AG10803 (cell line): ENCODE data around the gene TPRG1L.

Source experiments
- DNase-seq: peaks from one replicate; pipeline ENCODE4 v3.0.0; 2010; ENCODE audit warnings: low read depth
- H3K4me3 ChIP-seq: 2 replicates; pipeline ENCODE4 v1.5.1; 2011; ENCODE audit warnings: mild to moderate bottlenecking, low read length, control low read depth
- CTCF ChIP-seq: conservative IDR thresholded peaks from 2 replicates; pipeline ENCODE4 v1.5.1; 2011; ENCODE audit warnings: mild to moderate bottlenecking, low read length, control low read depth, inconsistent platforms

Gene TPRG1L

GRCh38 chr1:3662080-3662671, 37.4 kb downstream of the TPRG1L start:
- H3K4me3 ChIP-seq = no peak overlapping the region
- TF ChIP-seq CTCF = no peak
- no peak for DNase-seq

GRCh38 chr1:3663999-3664699, 39.3 kb downstream of the TPRG1L start:
- TF ChIP-seq CTCF = no peak
- DNase-seq = no peak
- H3K4me3 ChIP-seq = no peak overlapping the region

- H3K4me3 ChIP-seq = no peak overlapping the region
- no peak for DNase-seq
Measured at GRCh38 chr1:3664700-3665375, 40.0 kb downstream of the TPRG1L start.

GRCh38 chr1:3668148-3668547, 43.3 kb downstream of the TPRG1L start:
- no peak for DNase-seq
- H3K4me3 ChIP-seq = no peak overlapping the region
- no peak for TF ChIP-seq CTCF

More at GRCh38 chr1:3664700-3665375, 40.0 kb downstream of the TPRG1L start:
- no peak for TF ChIP-seq CTCF

- no peak overlapping the region for H3K4me3 ChIP-seq
- peak; percentile 12 for DNase-seq
- TF ChIP-seq CTCF = no peak
Measured at GRCh38 chr1:3668585-3669300, 43.9 kb downstream of the TPRG1L start.

GRCh38 chr1:3669421-3669821, 44.6 kb downstream of the TPRG1L start:
- DNase-seq = no peak
- no peak overlapping the region for H3K4me3 ChIP-seq
- TF ChIP-seq CTCF = no peak
